Astrocyte (in vitro differentiated cells and primary cell): ENCODE measurements around the gene SPTBN1.

Experiments used
- CTCF ChIP-seq: IDR thresholded peaks from 2 replicates; pipeline ENCODE4 v1.5.1; 2011; ENCODE audit warnings: low read depth, mild to moderate bottlenecking, inconsistent platforms, low read length, moderate library complexity; ENCODE audit not compliant: insufficient read depth
- EZH2 ChIP-seq: IDR thresholded peaks from 2 replicates; pipeline ENCODE4 v1.6.1; 2012; ENCODE audit warnings: mild to moderate bottlenecking, low read length, inconsistent platforms; ENCODE audit not compliant: insufficient read depth

- TF ChIP-seq CTCF (no peak), EZH2 (no peak)
Observed at GRCh38 chr2:54568876-54569321, 112.8 kb downstream of the SPTBN1 start.
